H9 (cell line): ENCODE results near the gene LHPP. TPM values are rescaled to one million over a fixed set of nuclear protein-coding genes. Genes with fewer than 3 reads are reported as not detected.

Source experiments
- DNase-seq: peaks from one replicate; pipeline ENCODE4 v3.0.0-alpha.2; 2017
- H2AFZ ChIP-seq: one replicate; pipeline ENCODE4 v1.6.1; 2013; ENCODE audit warnings: mild to moderate bottlenecking, low read length, control low read depth, moderate library complexity
- H2AK5ac ChIP-seq: 2 replicates; pipeline ENCODE4 v1.6.1; 2013; ENCODE audit warnings: low read length, control low read depth, mixed read lengths; ENCODE audit not compliant: insufficient read length
- H2BK120ac ChIP-seq: one replicate; pipeline ENCODE4 v1.6.1; 2013; ENCODE audit warnings: low read depth, mild to moderate bottlenecking, low read length, control low read depth, inconsistent platforms; ENCODE audit not compliant: poor library complexity, severe bottlenecking
- H2BK12ac ChIP-seq: 2 replicates; pipeline ENCODE4 v1.6.1; 2013; ENCODE audit warnings: low read length, control low read depth, mixed read lengths, low read depth; ENCODE audit not compliant: insufficient read length
- H2BK15ac ChIP-seq: 2 replicates; pipeline ENCODE4 v1.6.1; 2013; ENCODE audit warnings: low read depth, low read length, control low read depth
- H2BK20ac ChIP-seq: one replicate; pipeline ENCODE4 v1.6.1; 2013; ENCODE audit warnings: low read depth, mild to moderate bottlenecking, low read length, control low read depth, inconsistent platforms; ENCODE audit not compliant: poor library complexity, severe bottlenecking
- H2BK5ac ChIP-seq: 2 replicates; pipeline ENCODE4 v1.6.1; 2013; ENCODE audit warnings: low read length, control low read depth, mixed read lengths; ENCODE audit not compliant: insufficient read length
- H3K14ac ChIP-seq: 2 replicates; pipeline ENCODE4 v1.6.1; 2013; ENCODE audit warnings: low read length, control low read depth; ENCODE audit not compliant: insufficient read depth
- H3K18ac ChIP-seq: 2 replicates; pipeline ENCODE4 v1.6.1; 2013; ENCODE audit warnings: low read depth, mild to moderate bottlenecking, mixed read lengths, low read length, control low read depth; ENCODE audit not compliant: insufficient read length
- H3K23ac ChIP-seq: 2 replicates; pipeline ENCODE4 v1.6.1; 2013; ENCODE audit warnings: low read length, control low read depth, mixed read lengths, low read depth; ENCODE audit not compliant: insufficient read length
- H3K23me2 ChIP-seq: 2 replicates; pipeline ENCODE4 v1.6.1; 2013; ENCODE audit warnings: low read depth, mild to moderate bottlenecking, mixed read lengths, low read length, control low read depth; ENCODE audit not compliant: insufficient read length, poor library complexity, severe bottlenecking
- H3K27ac ChIP-seq: 2 replicates; pipeline ENCODE4 v1.5.1; 2013; ENCODE audit warnings: low read length, control low read depth, mixed read lengths, low read depth; ENCODE audit not compliant: insufficient read length
- H3K27me3 ChIP-seq: 2 replicates; pipeline ENCODE4 v1.6.1; 2013; ENCODE audit warnings: low read length, control low read depth, inconsistent platforms; ENCODE audit not compliant: insufficient read depth
- H3K4ac ChIP-seq: 2 replicates; pipeline ENCODE4 v1.6.1; 2013; ENCODE audit warnings: low read depth, mild to moderate bottlenecking, control low read depth, inconsistent platforms, low read length, moderate library complexity
- H3K4me1 ChIP-seq: 2 replicates; pipeline ENCODE4 v1.6.1; 2013; ENCODE audit warnings: low read length, control low read depth, inconsistent platforms; ENCODE audit not compliant: insufficient read depth
- H3K4me2 ChIP-seq: 2 replicates; pipeline ENCODE4 v1.6.1; 2013; ENCODE audit warnings: low read length, control low read depth, mixed read lengths; ENCODE audit not compliant: insufficient read length, insufficient read depth
- H3K56ac ChIP-seq: 2 replicates; pipeline ENCODE4 v1.6.1; 2013; ENCODE audit warnings: low read depth, mild to moderate bottlenecking, mixed read lengths, low read length, control low read depth; ENCODE audit not compliant: insufficient read length
- H3K79me1 ChIP-seq: 2 replicates; pipeline ENCODE4 v1.6.1; 2013; ENCODE audit warnings: low read depth, mild to moderate bottlenecking, moderate library complexity, low read length, control low read depth, inconsistent platforms; ENCODE audit not compliant: insufficient read depth, poor library complexity, severe bottlenecking
- H3K79me2 ChIP-seq: 2 replicates; pipeline ENCODE4 v1.6.1; 2013; ENCODE audit warnings: low read length, control low read depth, inconsistent platforms; ENCODE audit not compliant: insufficient read depth
- H3K9ac ChIP-seq: 2 replicates; pipeline ENCODE4 v1.6.1; 2013; ENCODE audit warnings: low read length, control low read depth, mixed read lengths; ENCODE audit not compliant: insufficient read length; ENCODE audit errors: extremely low read depth
- H3K9me3 ChIP-seq: one replicate; pipeline ENCODE4 v1.6.1; 2013; ENCODE audit warnings: low read depth, low read length, inconsistent platforms; ENCODE audit not compliant: control insufficient read depth
- H3T11ph ChIP-seq: one replicate; pipeline ENCODE4 v1.6.1; 2013; ENCODE audit warnings: mild to moderate bottlenecking, low read length, control low read depth, inconsistent platforms
- H4K20me1 ChIP-seq: one replicate; pipeline ENCODE4 v1.6.1; 2013; ENCODE audit not compliant: control insufficient read depth, insufficient read length, insufficient read depth
- H4K5ac ChIP-seq: 2 replicates; pipeline ENCODE4 v1.6.1; 2013; ENCODE audit warnings: low read depth, mild to moderate bottlenecking, mixed read lengths, low read length, control low read depth; ENCODE audit not compliant: insufficient read length
- H4K8ac ChIP-seq: replicated peaks from 2 replicates; pipeline ENCODE4 v1.6.1; 2013; ENCODE audit warnings: low read length, control low read depth, mixed read lengths, low read depth; ENCODE audit not compliant: insufficient read length
- H4K91ac ChIP-seq: 2 replicates; pipeline ENCODE4 v1.6.1; 2013; ENCODE audit warnings: low read depth, mild to moderate bottlenecking, moderate library complexity, mixed read lengths, low read length, control low read depth; ENCODE audit not compliant: insufficient read length
- H3K27ac Mint-ChIP-seq, 3 experiments: 2 replicates in 2 of 3; 3 replicates in 1 of 3; pipeline ENCODE4 v1.8.0; 2020 to 2021; ENCODE audit warnings: mixed read lengths in 3 of 3, mild to moderate bottlenecking in 1 of 3, moderate library complexity in 1 of 3
- H3K27me3 Mint-ChIP-seq: 2 replicates; pipeline ENCODE4 v1.8.0; 2021; ENCODE audit warnings: low read depth, mild to moderate bottlenecking, moderate library complexity, mixed read lengths
- H3K36me3 Mint-ChIP-seq, 3 experiments: 2 replicates in 2 of 3; 3 replicates in 1 of 3; pipeline ENCODE4 v1.8.0; 2020 to 2021; ENCODE audit warnings: low read depth in 3 of 3, mixed read lengths in 3 of 3; ENCODE audit not compliant: insufficient read depth in 1 of 3
- H3K4me1 Mint-ChIP-seq, 2 experiments: 2 replicates each; pipeline ENCODE4 v1.8.0; 2020; ENCODE audit warnings: mixed read lengths in 2 of 2
- H3K4me3 Mint-ChIP-seq, 2 experiments: 2 replicates in 1 of 2; 3 replicates in 1 of 2; pipeline ENCODE4 v1.8.0; 2020 to 2021; ENCODE audit warnings: mild to moderate bottlenecking in 2 of 2, mixed read lengths in 2 of 2, moderate library complexity in 1 of 2
- H3K9me3 Mint-ChIP-seq, 2 experiments: 2 replicates in 1 of 2; 3 replicates in 1 of 2; pipeline ENCODE4 v1.8.0; 2020; ENCODE audit warnings: mild to moderate bottlenecking in 2 of 2, mixed read lengths in 2 of 2, moderate library complexity in 1 of 2
- CTCF ChIP-seq: fragments of 200-600 bp; sonication (generic); conservative IDR thresholded peaks from 3 replicates; pipeline ENCODE4 v1.8.0; 2021; ENCODE audit warnings: antibody characterized with exemption, mild to moderate bottlenecking
- WGBS: extraction: QIAGEN DNeasy Blood & Tissue Kit; methylation state at CpG from one replicate; pipeline ENCODE4 v1.1.7; 2013; ENCODE audit warnings: missing lambda C conversion rate, low lambda C conversion rate, mixed read lengths; ENCODE audit not compliant: insufficient read length; ENCODE audit errors: extremely low coverage; 5-methylcytosine and 5-hydroxymethylcytosine counted together
- total RNA-seq: library from RNA; stranded (reverse); gene quantifications from 2 replicates; pipeline ENCODE4 v1.2.1, GENCODE V29; 2021

Gene LHPP
- total RNA-seq, 1 experiment from 2014 or later: 29.6 TPM

- Histone ChIP-seq H4K8ac (no peak overlapping the region), H4K20me1 (no peaks in the 10 kb centered on the region), H3K4me2 (no peak overlapping the region), H3K9ac (no peak overlapping the region), H3K79me1 (no peaks in the 10 kb centered on the region), H3K56ac (no peak overlapping the region), H3K79me2 (no peaks in the 10 kb centered on the region), H2BK15ac (no peak overlapping the region), H2BK5ac (no peak overlapping the region), H4K5ac (no peak overlapping the region), H2AK5ac (no peak overlapping the region), H3K27me3 (no peaks in the 10 kb centered on the region), H2BK12ac (no peak overlapping the region), H4K91ac (no peak overlapping the region), H3K14ac (no peak overlapping the region), H2BK120ac (no peak overlapping the region), H3K4ac (no peak overlapping the region), H3K27ac (no peak overlapping the region), H3K23me2 (no peaks in the 10 kb centered on the region), H3K4me1 (no peaks in the 10 kb centered on the region), H2BK20ac (no peak overlapping the region), H2AFZ (no peak overlapping the region), H3K9me3 (no peaks in the 10 kb centered on the region), H3T11ph (no peak overlapping the region), H3K23ac (no peak overlapping the region), H3K18ac (no peak overlapping the region)
- peaks cover 0 to 2% (median 0%) of the 10 kb centered on the region in 3 experiments; a peak in 3 of 7 replicates for H3K36me3 Mint-ChIP-seq
- TF ChIP-seq CTCF: no peak
- H3K4me3 Mint-ChIP-seq: no peak overlapping the region
- no peak for DNase-seq
- H3K4me1 Mint-ChIP-seq: peaks cover 3% of the 10 kb centered on the region in 2 experiments; a peak in 3 of 4 replicates
- no CpG with 5 or more reads among the region's 11 CpGs for WGBS
- H3K9me3 Mint-ChIP-seq: no peaks in the 10 kb centered on the region; a peak in 1 of 5 replicates
- no peaks in the 10 kb centered on the region; the same call in 1 of the 2 replicates for H3K27me3 Mint-ChIP-seq
- H3K27ac Mint-ChIP-seq: no peak overlapping the region
Observed at GRCh38 chr10:124559372-124560132, 97.9 kb downstream of the LHPP start.
